GM23338 (cell line): ENCODE results near the gene TBX18. TPM values are rescaled to one million over a fixed set of nuclear protein-coding genes. Genes with fewer than 3 reads are reported as not detected.

Experiments
- ATAC-seq: fragments of 200-7000 bp; cut with Tn5 transposase; 3 replicates; pipeline ENCODE4 v1.9.1; 2020
- DNase-seq: peaks from one replicate; pipeline ENCODE4 v3.0.0-alpha.2; 2015; ENCODE audit warnings: low spot score
- H2AFZ ChIP-seq: fragments of 200-600 bp; sonication (generic); 2 replicates; pipeline ENCODE4 v1.8.0; 2016; ENCODE audit warnings: antibody characterized with exemption, mild to moderate bottlenecking, moderate library complexity
- H3F3A ChIP-seq: fragments of 200-600 bp; sonication (generic); replicated peaks from 2 replicates; pipeline ENCODE4 v1.8.0; 2017; ENCODE audit warnings: antibody characterized with exemption, mixed run types, low read depth
- H3K27ac ChIP-seq: fragments of 200-600 bp; sonication (generic); 2 replicates; pipeline ENCODE4 v1.6.1; 2016; ENCODE audit warnings: low read depth
- H3K27me3 ChIP-seq: fragments of 200-600 bp; sonication (generic); 2 replicates; pipeline ENCODE4 v1.8.0; 2016; ENCODE audit warnings: mild to moderate bottlenecking, mixed run types, moderate library complexity; ENCODE audit not compliant: insufficient read depth
- H3K36me3 ChIP-seq: fragments of 200-600 bp; sonication (generic); 2 replicates; pipeline ENCODE4 v1.8.0; 2016; ENCODE audit warnings: mild to moderate bottlenecking; ENCODE audit not compliant: insufficient read depth
- H3K4me1 ChIP-seq: fragments of 200-600 bp; sonication (generic); 2 replicates; pipeline ENCODE4 v1.8.0; 2016; ENCODE audit warnings: mild to moderate bottlenecking, moderate library complexity; ENCODE audit not compliant: insufficient read depth
- H3K4me2 ChIP-seq: fragments of 200-600 bp; sonication (generic); 2 replicates; pipeline ENCODE4 v1.7.1; 2017; ENCODE audit warnings: mixed run types
- H3K4me3 ChIP-seq: fragments of 200-600 bp; sonication (generic); 2 replicates; pipeline ENCODE4 v1.6.1; 2016; ENCODE audit warnings: mixed run types
- H3K79me2 ChIP-seq: fragments of 200-600 bp; sonication (generic); replicated peaks from 2 replicates; pipeline ENCODE4 v1.8.0; 2017; ENCODE audit warnings: mild to moderate bottlenecking; ENCODE audit not compliant: insufficient read depth
- H3K9me2 ChIP-seq: fragments of 200-600 bp; sonication (generic); 2 replicates; pipeline ENCODE4 v1.8.0; 2017; ENCODE audit not compliant: insufficient read depth
- H4K20me1 ChIP-seq: fragments of 200-600 bp; sonication (generic); replicated peaks from 2 replicates; pipeline ENCODE4 v1.8.0; 2017; ENCODE audit warnings: mild to moderate bottlenecking; ENCODE audit not compliant: insufficient read depth
- H3K27ac Mint-ChIP-seq: 2 replicates; pipeline ENCODE4 v1.8.0; 2020; ENCODE audit warnings: inconsistent platforms, mild to moderate bottlenecking, moderate library complexity, mixed read lengths
- H3K27me3 Mint-ChIP-seq: 3 replicates; pipeline ENCODE4 v1.8.0; 2022; ENCODE audit warnings: low read depth, mild to moderate bottlenecking, moderate library complexity, mixed read lengths, inconsistent platforms; ENCODE audit not compliant: insufficient read depth, poor library complexity
- H3K36me3 Mint-ChIP-seq: 3 replicates; pipeline ENCODE4 v1.8.0; 2021; ENCODE audit warnings: low read depth, mild to moderate bottlenecking, inconsistent platforms, moderate library complexity, mixed read lengths
- H3K4me1 Mint-ChIP-seq: 3 replicates; pipeline ENCODE4 v1.8.0; 2020; ENCODE audit warnings: mild to moderate bottlenecking, inconsistent platforms, mixed read lengths
- H3K4me3 Mint-ChIP-seq: 3 replicates; pipeline ENCODE4 v1.8.0; 2021; ENCODE audit warnings: moderate library complexity, mild to moderate bottlenecking, inconsistent platforms, mixed read lengths
- H3K9me3 Mint-ChIP-seq: 3 replicates; pipeline ENCODE4 v1.8.0; 2020; ENCODE audit warnings: moderate library complexity, mild to moderate bottlenecking, inconsistent platforms, mixed read lengths
- CREB1 ChIP-seq: fragments of 250-450 bp; sonication (Bioruptor Pico); IDR thresholded peaks from 2 replicates; pipeline ENCODE4 v1.5.0; 2020; ENCODE audit warnings: low read depth, mild to moderate bottlenecking, moderate library complexity
- CTCF ChIP-seq, 2 experiments: fragments of 200-600 bp in 1 of 2; sonication (generic) in 1 of 2; conservative IDR thresholded peaks; 2 replicates each; pipeline versions ENCODE4 v1.5.1 to v1.6.1; 2016 to 2017; ENCODE audit warnings: antibody characterized with exemption in 2 of 2, low read depth in 2 of 2, mild to moderate bottlenecking in 2 of 2, moderate library complexity in 1 of 2
- ETS1 ChIP-seq: IDR thresholded peaks from 2 replicates; pipeline ENCODE4 v1.6.1; 2016; ENCODE audit warnings: antibody characterized with exemption
- EZH2 ChIP-seq: fragments of 200-600 bp; sonication (generic); IDR thresholded peaks from one replicate; pipeline ENCODE4 v1.8.0; 2017; ENCODE audit warnings: antibody characterized with exemption, mild to moderate bottlenecking, low read depth; ENCODE audit not compliant: unreplicated experiment
- EZH2phosphoT487 ChIP-seq: fragments of 200-600 bp; sonication (generic); IDR thresholded peaks from one replicate; pipeline ENCODE4 v1.8.1; 2018; ENCODE audit warnings: antibody characterized with exemption; ENCODE audit not compliant: unreplicated experiment
- JUNB ChIP-seq: IDR thresholded peaks from one replicate; pipeline ENCODE4 v1.6.1; 2016; ENCODE audit warnings: antibody characterized with exemption; ENCODE audit not compliant: unreplicated experiment
- NANOG ChIP-seq: IDR thresholded peaks from 2 replicates; pipeline ENCODE4 v1.6.1; 2016; ENCODE audit warnings: antibody characterized with exemption, borderline replicate concordance
- POLR2AphosphoS5 ChIP-seq: IDR thresholded peaks from 2 replicates; pipeline ENCODE4 v1.6.1; 2016; ENCODE audit warnings: antibody characterized with exemption, low read depth
- REST ChIP-seq: IDR thresholded peaks from one replicate; pipeline ENCODE4 v1.6.1; 2018; ENCODE audit warnings: antibody characterized with exemption; ENCODE audit not compliant: unreplicated experiment
- STAT1 ChIP-seq: IDR thresholded peaks from one replicate; pipeline ENCODE4 v1.6.1; 2016; ENCODE audit warnings: antibody characterized with exemption; ENCODE audit not compliant: unreplicated experiment
- ZNF114 ChIP-seq: fragments of 250-450 bp; sonication (Bioruptor Pico); IDR thresholded peaks from 2 replicates; pipeline ENCODE4 v1.5.0; 2020; ENCODE audit warnings: mild to moderate bottlenecking, moderate library complexity
- ZNF331 ChIP-seq: fragments of 250-450 bp; sonication (Bioruptor Pico); IDR thresholded peaks from 2 replicates; pipeline ENCODE4 v1.5.0; 2020; ENCODE audit warnings: low read depth, mild to moderate bottlenecking, moderate library complexity
- ZNF462 ChIP-seq: fragments of 250-450 bp; sonication (Bioruptor Pico); IDR thresholded peaks from 2 replicates; pipeline ENCODE4 v1.5.0; 2020; ENCODE audit warnings: mild to moderate bottlenecking, moderate library complexity
- polyA plus RNA-seq: library from polyadenylated mRNA; unstranded; fragments of >200 nt; fragmentation: Nextera tagmentation; extraction: Ambion mirVana; gene quantifications from 2 replicates; pipeline ENCODE4 v1.2.1, GENCODE V29; 2016
- total RNA-seq: library from RNA; depleted of rRNA; stranded (reverse); fragments of >200 nt; shearing (Covaris generic); gene quantifications from 2 replicates; pipeline ENCODE4 v1.2.3, GENCODE V29; 2014

Gene TBX18
- total and polyA plus RNA-seq, 2 experiments from 2014 or later: 0.03 TPM; not detected in 1

- Histone ChIP-seq H3F3A (no peaks in the 10 kb centered on the region), H3K36me3 (no peaks in the 10 kb centered on the region), H3K9me2 (no peaks in the 10 kb centered on the region), H3K27ac (no peak overlapping the region), H3K4me3 (no peak overlapping the region), H3K4me2 (no peak overlapping the region), H3K79me2 (no peaks in the 10 kb centered on the region), H4K20me1 (peaks cover 6% of the 10 kb centered on the region; the same call in 1 of the 2 replicates), H3K27me3 (peaks cover 31% of the 10 kb centered on the region), H2AFZ (no peak overlapping the region), H3K4me1 (no peaks in the 10 kb centered on the region)
- TF ChIP-seq EZH2phosphoT487 (no peak), ZNF462 (CRISPR knock-in tag) (no peak), ZNF331 (CRISPR knock-in tag) (no peak), POLR2AphosphoS5 (no peak), REST (no peak), JUNB (no peak), STAT1 (no peak), EZH2 (no peak), ZNF114 (no peak), NANOG (no peak), ETS1 (no peak), CTCF (conservative IDR thresholded peaks at IDR 0.05; ENCODE audit: low read depth in 2 of 2) (no peak), CREB1 (no peak)
- Mint-ChIP-seq H3K27ac (no peak overlapping the region), H3K36me3 (no peaks in the 10 kb centered on the region), H3K27me3 (peaks cover 19% of the 10 kb centered on the region), H3K4me1 (no peaks in the 10 kb centered on the region), H3K9me3 (no peaks in the 10 kb centered on the region), H3K4me3 (no peak overlapping the region)
- DNase-seq (no peak), ATAC-seq (no peak)
These were observed 7.9 kb downstream of the TBX18 start for GRCh38 chr6:84756466-84756865.
